GM10847 (cell line): ENCODE data around the gene DHODH.

Source experiments
- POLR2A ChIP-seq: IDR thresholded peaks from 2 replicates; pipeline ENCODE4 v1.6.1; 2011; ENCODE audit not compliant: insufficient read length; ENCODE audit errors: extremely low read depth

Gene DHODH

DNA sequence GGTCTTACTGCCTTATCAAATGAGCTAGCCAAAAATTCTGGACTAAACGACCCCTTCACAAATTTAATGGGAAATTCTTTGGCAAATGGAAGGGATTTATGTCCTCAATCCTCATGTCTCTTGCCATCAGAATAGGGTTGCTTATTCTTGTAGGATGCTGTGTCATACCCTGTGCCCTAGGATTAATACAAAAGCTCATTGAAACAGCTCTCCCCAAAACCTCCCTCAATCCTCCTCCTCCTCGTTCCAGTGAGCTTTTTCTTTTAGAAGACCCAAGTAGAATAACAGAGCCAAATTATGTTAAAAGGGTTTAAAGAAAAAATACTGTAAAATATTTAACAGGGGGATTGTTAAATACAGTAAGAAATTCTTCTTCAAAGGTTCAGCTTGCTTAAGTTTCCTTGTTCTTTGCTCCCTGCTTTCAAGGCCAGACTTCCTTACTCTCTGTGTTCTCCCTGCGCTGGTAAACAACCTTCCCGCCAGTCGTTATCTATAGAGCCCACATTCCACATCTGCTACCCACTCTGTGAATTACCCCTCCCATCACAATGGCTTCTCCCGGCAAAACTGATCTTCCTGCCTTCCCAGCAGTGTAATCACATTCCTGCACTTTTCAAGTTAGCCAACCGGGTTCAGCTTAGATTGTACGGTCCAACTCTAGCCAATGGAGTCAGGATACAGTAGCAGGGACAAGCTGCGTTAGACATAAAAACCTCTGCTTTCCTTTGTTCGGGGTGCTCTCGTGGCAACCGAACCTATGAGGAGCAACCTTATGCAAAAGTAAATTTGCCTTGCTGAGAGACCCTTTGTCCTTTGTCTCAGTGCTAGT is 64.2 kb downstream of the DHODH start:
- no peak for TF ChIP-seq POLR2A

GRCh38 chr16:72073560-72074230 is 65.2 kb downstream of the DHODH start:
- TF ChIP-seq POLR2A = no peak
